ENCODE data around the gene OR52H1.

Gene OR52H1

GRCh38 chr11:5556596-5557188 lies 8.4 kb upstream of the OR52H1 start:
- H3K4me3 ChIP-seq (replicated peaks; ENCODE audit: low read depth, low read length) = no peak overlapping the region
- TF ChIP-seq CTCF (IDR thresholded peaks at IDR 0.05; ENCODE audit: low read depth, low read length, missing control alignments) = no peak
- no peak for DNase-seq (ENCODE audit: extremely low read depth, low read depth)

GRCh38 chr11:5553343-5553742 lies 5.0 kb upstream of the OR52H1 start:
- H3K4me3 ChIP-seq (replicated peaks; ENCODE audit: low read depth, low read length) = no peak overlapping the region
- no peak for TF ChIP-seq CTCF (IDR thresholded peaks at IDR 0.05; ENCODE audit: low read depth, low read length, missing control alignments)
- DNase-seq (ENCODE audit: extremely low read depth, low read depth) = no peak

GRCh38 chr11:5550440-5551095 lies 2.2 kb upstream of the OR52H1 start:
- no peak overlapping the region for H3K4me3 ChIP-seq (replicated peaks; ENCODE audit: low read depth, low read length)
- DNase-seq (ENCODE audit: extremely low read depth, low read depth) = peak; percentile 20
- no peak for TF ChIP-seq CTCF (IDR thresholded peaks at IDR 0.05; ENCODE audit: low read depth, low read length, missing control alignments)

- no peak for TF ChIP-seq CTCF (IDR thresholded peaks at IDR 0.05; ENCODE audit: low read depth, low read length, missing control alignments)
- no peak overlapping the region for H3K4me3 ChIP-seq (replicated peaks; ENCODE audit: low read depth, low read length)
- no peak for DNase-seq (ENCODE audit: extremely low read depth, low read depth)
Measured at GRCh38 chr11:5547982-5548381, 358 bp downstream of the OR52H1 start.

GRCh38 chr11:5546457-5546856 lies 1.9 kb downstream of the OR52H1 start:
- DNase-seq (ENCODE audit: extremely low read depth, low read depth) = no peak
- TF ChIP-seq CTCF (IDR thresholded peaks at IDR 0.05; ENCODE audit: low read depth, low read length, missing control alignments) = no peak
- no peak overlapping the region for H3K4me3 ChIP-seq (replicated peaks; ENCODE audit: low read depth, low read length)

GRCh38 chr11:5541427-5541826 lies 6.9 kb downstream of the OR52H1 start:
- no peak for TF ChIP-seq CTCF (IDR thresholded peaks at IDR 0.05; ENCODE audit: low read depth, low read length, missing control alignments)
- H3K4me3 ChIP-seq (replicated peaks; ENCODE audit: low read depth, low read length) = no peak overlapping the region
- DNase-seq (ENCODE audit: extremely low read depth, low read depth) = no peak

Measured in HFF-Myc (cell line).